IMR-90 (cell line): Measurements from ENCODE around the gene TMEM45B. TPM values are rescaled to one million over a fixed set of nuclear protein-coding genes. Genes with fewer than 3 reads are reported as not detected.
"Not testable (repeated sequence)": the region's sequence is repeated elsewhere in the genome, so short reads cannot be mapped to it uniquely, and the experiment has no call there.

Source experiments
- ATAC-seq: fragments of 200-7000 bp; cut with Tn5 transposase; 2 replicates; pipeline ENCODE4 v1.9.1; 2020; ENCODE audit warnings: low read depth, mild to moderate bottlenecking, moderate library complexity
- BruUV-seq: library from RNA; stranded (reverse); fragments of 400-500 nt; replicated peaks from 2 replicates; lab custom pipeline; 2021; lab: Mats Ljungman, UMichigan
- CTCF ChIA-PET: fragments of 300-600 bp; formaldehyde crosslinking; extraction: SDS; loops from one replicate; lab custom pipeline; 2021; ENCODE audit warnings: antibody characterized with exemption; lab: Yijun Ruan, JAX
- POLR2A ChIA-PET: fragments of 300-600 bp; sonication (Branson Sonifier 250); formaldehyde crosslinking; loops from one replicate; lab custom pipeline; 2022; ENCODE audit warnings: antibody characterized with exemption; ENCODE audit not compliant: unreplicated experiment; lab: Charles Lee
- DNase-seq: peaks from one replicate; pipeline ENCODE4 v3.0.0; 2013
- H2AFZ ChIP-seq: replicated peaks from 2 replicates; pipeline ENCODE3; 2013; ENCODE audit warnings: low read length, mild to moderate bottlenecking; ENCODE audit not compliant: poor library complexity
- H2AK5ac ChIP-seq: 2 replicates; pipeline ENCODE4 v1.6.1; 2013; ENCODE audit warnings: low read depth, low read length, inconsistent platforms
- H2AK9ac ChIP-seq: replicated peaks from 2 replicates; pipeline ENCODE3; 2013; ENCODE audit warnings: mild to moderate bottlenecking, low read depth, low read length, moderate library complexity; ENCODE audit not compliant: poor library complexity
- H2BK120ac ChIP-seq: 2 replicates; pipeline ENCODE4 v1.6.1; 2013; ENCODE audit warnings: low read depth, low read length, inconsistent platforms
- H2BK15ac ChIP-seq: 3 replicates; pipeline ENCODE4 v1.6.1; 2013; ENCODE audit warnings: low read depth, low read length, inconsistent platforms
- H2BK20ac ChIP-seq: 2 replicates; pipeline ENCODE4 v1.6.1; 2013; ENCODE audit warnings: low read depth, mild to moderate bottlenecking, inconsistent platforms, low read length, moderate library complexity
- H2BK5ac ChIP-seq: 2 replicates; pipeline ENCODE4 v1.6.1; 2013; ENCODE audit warnings: mild to moderate bottlenecking, low read depth, low read length, inconsistent platforms; ENCODE audit not compliant: poor library complexity, severe bottlenecking
- H3K14ac ChIP-seq: replicated peaks from 2 replicates; pipeline ENCODE4 v1.6.1; 2013; ENCODE audit warnings: low read depth, low read length, inconsistent platforms
- H3K18ac ChIP-seq: 2 replicates; pipeline ENCODE4 v1.6.1; 2013; ENCODE audit warnings: low read depth, low read length, control low read depth
- H3K23ac ChIP-seq: 2 replicates; pipeline ENCODE4 v1.6.1; 2013; ENCODE audit warnings: low read depth, low read length, inconsistent platforms
- H3K27ac ChIP-seq: 2 replicates; pipeline ENCODE4 v1.5.1; 2013; ENCODE audit warnings: mild to moderate bottlenecking, control low read depth, low read length; ENCODE audit not compliant: insufficient read depth
- H3K27me3 ChIP-seq: 2 replicates; pipeline ENCODE4 v1.6.1; 2013; ENCODE audit warnings: low read length; ENCODE audit not compliant: control insufficient read depth, insufficient read depth
- H3K36me3 ChIP-seq: 2 replicates; pipeline ENCODE4 v1.6.1; 2013; ENCODE audit warnings: low read length, mixed read lengths; ENCODE audit not compliant: control insufficient read depth, insufficient read depth
- H3K4ac ChIP-seq: 2 replicates; pipeline ENCODE4 v1.6.1; 2013; ENCODE audit warnings: low read depth, low read length, inconsistent platforms
- H3K4me1 ChIP-seq: 2 replicates; pipeline ENCODE4 v1.6.1; 2013; ENCODE audit warnings: low read length, mixed read lengths; ENCODE audit not compliant: control insufficient read depth, insufficient read depth
- H3K4me2 ChIP-seq: 2 replicates; pipeline ENCODE4 v1.6.1; 2013; ENCODE audit warnings: low read depth, mild to moderate bottlenecking, control low read depth, low read length, moderate library complexity
- H3K4me3 ChIP-seq: 2 replicates; pipeline ENCODE4 v1.5.1; 2013; ENCODE audit warnings: low read depth, mild to moderate bottlenecking, control low read depth, low read length, moderate library complexity; ENCODE audit not compliant: insufficient read depth
- H3K56ac ChIP-seq: 2 replicates; pipeline ENCODE4 v1.6.1; 2013; ENCODE audit warnings: low read length, inconsistent platforms; ENCODE audit not compliant: insufficient read depth; ENCODE audit errors: extremely low read depth
- H3K79me1 ChIP-seq, 2 experiments: 2 replicates each; pipeline ENCODE4 v1.6.1; 2013; ENCODE audit warnings: low read length in 2 of 2, inconsistent platforms in 1 of 2, low read depth in 1 of 2
- H3K9ac ChIP-seq: 2 replicates; pipeline ENCODE4 v1.6.1; 2013; ENCODE audit warnings: low read depth, low read length, control low read depth
- H3K9me1 ChIP-seq: 2 replicates; pipeline ENCODE4 v1.6.1; 2013; ENCODE audit warnings: low read length, inconsistent platforms; ENCODE audit not compliant: insufficient read depth
- H3K9me3 ChIP-seq: 2 replicates; pipeline ENCODE4 v1.6.1; 2013; ENCODE audit warnings: low read length; ENCODE audit not compliant: control insufficient read depth, insufficient read depth
- H4K20me1 ChIP-seq: 2 replicates; pipeline ENCODE4 v1.6.1; 2013; ENCODE audit warnings: low read length, inconsistent platforms; ENCODE audit not compliant: insufficient read depth
- H4K5ac ChIP-seq: 2 replicates; pipeline ENCODE4 v1.6.1; 2013; ENCODE audit warnings: mild to moderate bottlenecking, low read depth, low read length, control low read depth
- H4K8ac ChIP-seq, 2 experiments: 2 replicates each; pipeline ENCODE4 v1.6.1; 2013; ENCODE audit warnings: low read depth in 2 of 2, low read length in 2 of 2, control low read depth in 1 of 2, inconsistent platforms in 1 of 2
- H4K91ac ChIP-seq: 2 replicates; pipeline ENCODE4 v1.6.1; 2013; ENCODE audit warnings: low read depth, low read length, inconsistent platforms; ENCODE audit not compliant: insufficient read depth
- CTCF ChIP-seq: conservative IDR thresholded peaks from 2 replicates; pipeline ENCODE4 v1.5.1; 2012; ENCODE audit warnings: mild to moderate bottlenecking, low read depth, low read length, improper control_type of control experiment
- NFE2L2 ChIP-seq: fragments of 150-350 bp; IDR thresholded peaks from 2 replicates; pipeline ENCODE4 v1.6.1; 2016; ENCODE audit warnings: low read depth, mild to moderate bottlenecking, low read length
- RAD21 ChIP-seq: IDR thresholded peaks from 2 replicates; pipeline ENCODE4 v1.6.1; 2012; ENCODE audit warnings: low read length, improper control_type of control experiment
- WGBS, 2 experiments: methylation state at CpG; one replicate each; pipeline versions ENCODE4 v1.1.5 to v1.1.7; 2013; ENCODE audit warnings: missing lambda C conversion rate in 2 of 2; ENCODE audit not compliant: insufficient read length in 1 of 2; ENCODE audit errors: extremely low coverage in 2 of 2; 5-methylcytosine and 5-hydroxymethylcytosine counted together
- dilution Hi-C: fragments of 300-500 bp; cut with HindIII; formaldehyde crosslinking; loops from one replicate; pipeline ENCODE4 v1.14.3; 2018; ENCODE audit warnings: low sequenced_read_pairs; ENCODE audit not compliant: unreplicated experiment
- in situ Hi-C: fragments of 300-500 bp; cut with MboI; formaldehyde crosslinking; loops from 3 replicates; pipeline ENCODE4 v1.14.3; 2019; ENCODE audit warnings: low sequenced_read_pairs, inconsistent platforms, mixed read lengths
- intact Hi-C: fragments of 100-400 bp; cut with micrococcal nuclease; formaldehyde crosslinking; loops from 2 replicates; pipeline ENCODE4 v1.10.0; 2022
- polyA plus RNA-seq, 3 experiments: library from polyadenylated mRNA; depleted of rRNA; stranded (reverse); fragments of >200 nt; gene quantifications; 2 replicates each; pipeline ENCODE4 v1.2.3, GENCODE V29; 2012; ENCODE audit warnings: low replicate concordance in 1 of 3
- total RNA-seq: library from RNA; depleted of rRNA; stranded (reverse); fragments of >200 nt; gene quantifications from 2 replicates; pipeline ENCODE4 v1.2.3, GENCODE V29; 2012

The TMEM45B gene
- total and polyA plus RNA-seq, 2 of the 4 experiments (the other 2 are of a cell fraction): not detected

GRCh38 chr11:129785383-129786111 lies 30.1 kb upstream of the TMEM45B start:
- Histone ChIP-seq H3K56ac (no peak overlapping the region), H4K91ac (no peak overlapping the region), H3K9me1 (no peaks in the 10 kb centered on the region), H3K36me3 (no peaks in the 10 kb centered on the region), H2BK15ac (no peak overlapping the region), H2BK5ac (no peak overlapping the region), H3K14ac (no peak overlapping the region), H2AK5ac (no peak overlapping the region), H4K8ac (no peak overlapping the region), H3K4me3 (no peak overlapping the region), H3K4me1 (no peaks in the 10 kb centered on the region), H2AK9ac (no peak overlapping the region), H3K23ac (no peak overlapping the region), H4K5ac (no peak overlapping the region), H3K18ac (no peak overlapping the region), H2BK20ac (no peak overlapping the region), H2AFZ (no peak overlapping the region), H4K20me1 (no peaks in the 10 kb centered on the region), H3K27ac (no peak overlapping the region), H2BK120ac (no peak overlapping the region), H3K9me3 (no peaks in the 10 kb centered on the region), H3K79me1 (no peaks in the 10 kb centered on the region), H3K9ac (no peak overlapping the region), H3K4ac (no peak overlapping the region), H3K4me2 (no peak overlapping the region), H3K27me3 (peaks cover 6% of the 10 kb centered on the region)
- dilution Hi-C loops: no loop called here
- in situ Hi-C loops: no loop called here
- peak; percentile 1 for DNase-seq
- CTCF ChIA-PET: interaction anchor here (0.6 to 1.1 kb wide), 3 partner anchors 16 to 422 kb away, joined by 3 read pairs; no protein-coding TSS in a partner anchor
- POLR2A ChIA-PET: no interaction called here
- intact Hi-C loops: loop anchor here (1.0 kb wide), 1 partner anchor 95 kb away; no protein-coding TSS in a partner anchor
- BruUV-seq: no TSS peak
- TF ChIP-seq CTCF: peak; percentile 30
- TF ChIP-seq RAD21: peak; percentile 28; the same call in 1 of the 2 replicates
- no peak for TF ChIP-seq NFE2L2
- peak; percentile 17; the same call in 1 of the 2 replicates for ATAC-seq
- WGBS, 2 experiments: no CpG with 5 or more reads among the region's 3 CpGs

GRCh38 chr11:129786112-129786416 lies 29.6 kb upstream of the TMEM45B start:
- H3K9ac ChIP-seq, H2BK5ac ChIP-seq, in situ Hi-C loops, H2BK15ac ChIP-seq, DNase-seq, H4K5ac ChIP-seq, H3K56ac ChIP-seq, H3K36me3 ChIP-seq, H2BK120ac ChIP-seq, H3K27ac ChIP-seq, H3K9me3 ChIP-seq, H3K9me1 ChIP-seq, dilution Hi-C loops, H3K18ac ChIP-seq, H3K14ac ChIP-seq, H2AFZ ChIP-seq, BruUV-seq, H3K4me1 ChIP-seq, H2AK5ac ChIP-seq, H3K4ac ChIP-seq, H3K27me3 ChIP-seq, intact Hi-C loops, H4K91ac ChIP-seq, H3K79me1 ChIP-seq, H3K4me2 ChIP-seq, H4K8ac ChIP-seq, H3K4me3 ChIP-seq, ATAC-seq, H3K23ac ChIP-seq, H2AK9ac ChIP-seq, H4K20me1 ChIP-seq, POLR2A ChIA-PET, H2BK20ac ChIP-seq: not testable (repeated sequence)
- CTCF ChIA-PET: interaction anchor here (0.9 to 1.1 kb wide), 2 partner anchors 110 to 422 kb away, joined by 3 read pairs; no protein-coding TSS in a partner anchor
- no CpG with 5 or more reads among the region's 2 CpGs for WGBS, 2 experiments
